B cell (primary cell): ENCODE data around the gene SLC17A1. TPM values are rescaled to one million over a fixed set of nuclear protein-coding genes. Genes with fewer than 3 reads are reported as not detected.

Experiments used
- ATAC-seq: fragments of 200-7000 bp; cut with Tn5 transposase; one replicate; pipeline ENCODE4 v1.10.0; 2021; ENCODE audit warnings: low read depth, mild to moderate bottlenecking, moderate number of reproducible peaks, moderate library complexity
- CTCF ChIA-PET: fragments of 350-600 bp; sonication (Branson Sonifier 250); formaldehyde crosslinking; loops from one replicate; lab custom pipeline; 2021; ENCODE audit warnings: antibody characterized with exemption, inconsistent platforms; lab: Charles Lee
- POLR2A ChIA-PET: fragments of 350-600 bp; sonication (Branson Sonifier 250); formaldehyde crosslinking; loops from one replicate; lab custom pipeline; 2021; ENCODE audit warnings: antibody characterized with exemption; lab: Charles Lee
- DNase-seq: peaks from one replicate; pipeline ENCODE4 v3.0.0; 2013
- H2AFZ ChIP-seq: 2 replicates; pipeline ENCODE4 v1.6.1; 2012; ENCODE audit warnings: mild to moderate bottlenecking, low read depth, low read length; ENCODE audit not compliant: insufficient read depth, poor library complexity, severe bottlenecking
- H3K27ac ChIP-seq, 2 donors: 1 replicate in 1 of 2; 2 replicates in 1 of 2; pipeline ENCODE4 v1.5.1; 2012 to 2013; ENCODE audit warnings: low read length in 2 of 2, mild to moderate bottlenecking in 2 of 2, moderate library complexity in 1 of 2
- H3K27me3 ChIP-seq, 4 experiments: fragments of 200-600 bp in 1 of 4; sonication (generic) in 1 of 4; replicated peaks in 1 of 4; 1 replicate in 2 of 4; 2 replicates in 2 of 4; pipeline versions ENCODE4 v1.6.1 to v1.7.0; 2013 to 2016; ENCODE audit warnings: low read length in 3 of 4, mild to moderate bottlenecking in 2 of 4, mixed read lengths in 1 of 4, moderate library complexity in 1 of 4; ENCODE audit not compliant: insufficient read depth in 4 of 4, control insufficient read depth in 3 of 4; ENCODE audit errors: control extremely low read depth in 1 of 4
- H3K36me3 ChIP-seq, 2 experiments: replicated peaks in 1 of 2; 1 replicate in 1 of 2; 2 replicates in 1 of 2; pipeline versions ENCODE4 v1.6.1 to v1.7.1; 2013; ENCODE audit warnings: low read length in 1 of 2; ENCODE audit not compliant: insufficient read depth in 2 of 2, control insufficient read depth in 1 of 2; ENCODE audit errors: control extremely low read depth in 1 of 2, extremely low read depth in 1 of 2
- H3K4me1 ChIP-seq, 2 donors: fragments of 200-600 bp in 1 of 2; sonication (generic) in 1 of 2; 1 replicate in 1 of 2; 2 replicates in 1 of 2; pipeline versions ENCODE4 v1.5.1 to v1.6.1; 2013 to 2017; ENCODE audit warnings: low read length in 2 of 2; ENCODE audit not compliant: control insufficient read depth in 2 of 2, insufficient read depth in 2 of 2
- H3K4me2 ChIP-seq: replicated peaks from 2 replicates; pipeline ENCODE3; 2012; ENCODE audit warnings: mild to moderate bottlenecking, low read depth, low read length; ENCODE audit not compliant: poor library complexity, severe bottlenecking
- H3K4me3 ChIP-seq, 5 experiments: fragments of 200-600 bp in 1 of 5; sonication (generic) in 1 of 5; 1 replicate in 3 of 5; 2 replicates in 2 of 5; pipeline versions ENCODE4 v1.5.1 to v1.7.0; 2011 to 2016; ENCODE audit warnings: low read length in 4 of 5, mild to moderate bottlenecking in 4 of 5, low read depth in 2 of 5, control low read depth in 1 of 5, moderate library complexity in 1 of 5; ENCODE audit not compliant: insufficient read depth in 1 of 5; ENCODE audit errors: control extremely low read depth in 1 of 5, extremely low read depth in 1 of 5
- H3K79me2 ChIP-seq: fragments of 200-600 bp; sonication (generic); one replicate; pipeline ENCODE4 v1.6.0; 2016; ENCODE audit warnings: low read length; ENCODE audit not compliant: control insufficient read depth, insufficient read depth
- H3K9ac ChIP-seq: fragments of 200-600 bp; sonication (generic); 2 replicates; pipeline ENCODE4 v1.6.1; 2017; ENCODE audit warnings: mild to moderate bottlenecking, low read length, moderate library complexity
- H3K9me3 ChIP-seq, 3 donors: one replicate each; pipeline versions ENCODE4 v1.6.1 to v1.7.1; 2013; ENCODE audit warnings: low read length in 2 of 3; ENCODE audit not compliant: control insufficient read depth in 2 of 3, insufficient read depth in 1 of 3; ENCODE audit errors: control extremely low read depth in 1 of 3
- H4K20me1 ChIP-seq: 2 replicates; pipeline ENCODE4 v1.6.0; 2012; ENCODE audit warnings: mild to moderate bottlenecking, low read length; ENCODE audit not compliant: insufficient read depth, control insufficient read depth, poor library complexity, severe bottlenecking
- H3K27ac Mint-ChIP-seq: one replicate; pipeline ENCODE4 v1.8.0; 2021; ENCODE audit warnings: mixed read lengths
- H3K27me3 Mint-ChIP-seq: one replicate; pipeline ENCODE4 v1.8.0; 2021; ENCODE audit warnings: mixed read lengths
- H3K4me1 Mint-ChIP-seq: one replicate; pipeline ENCODE4 v1.8.0; 2021; ENCODE audit warnings: mixed read lengths
- H3K4me3 Mint-ChIP-seq: one replicate; pipeline ENCODE4 v1.8.0; 2021; ENCODE audit warnings: mixed read lengths
- H3K9me3 Mint-ChIP-seq: one replicate; pipeline ENCODE4 v1.8.0; 2022; ENCODE audit warnings: mixed read lengths; ENCODE audit not compliant: insufficient read depth
- CTCF ChIP-seq: fragments of 200-600 bp; IDR thresholded peaks from one replicate; pipeline ENCODE4 v1.8.0; 2022; ENCODE audit warnings: antibody characterized with exemption, mild to moderate bottlenecking
- EZH2 ChIP-seq: IDR thresholded peaks from 2 replicates; pipeline ENCODE4 v1.6.1; 2012; ENCODE audit warnings: borderline replicate concordance, low read depth, mild to moderate bottlenecking, moderate library complexity, low read length; ENCODE audit not compliant: insufficient read depth, poor library complexity, severe bottlenecking
- WGBS: methylation state at CpG from one replicate; pipeline ENCODE4 v1.1.5; 2013; ENCODE audit warnings: missing lambda C conversion rate; ENCODE audit not compliant: insufficient coverage; 5-methylcytosine and 5-hydroxymethylcytosine counted together
- intact Hi-C: fragments of 100-400 bp; cut with micrococcal nuclease; formaldehyde crosslinking; loops from one replicate; pipeline ENCODE4 v1.10.0; 2022
- polyA plus RNA-seq: library from polyadenylated mRNA; depleted of rRNA; stranded (reverse); fragments of >200 nt; gene quantifications from 2 replicates; pipeline ENCODE4 v1.2.3, GENCODE V29; 2012
- total RNA-seq, 2 donors: library from RNA; stranded (reverse); fragments of 120-200 nt in 1 of 2; gene quantifications; 1 replicate in 1 of 2; 2 replicates in 1 of 2; pipeline versions ENCODE4 v1.2.3 to v1.2.4, GENCODE V29; 2013 to 2022

The SLC17A1 gene
- total and polyA plus RNA-seq, 2 donors (not counting 1 experiment from before 2014, with no cell fraction given) = not detected

- ChIA-PET POLR2A (no interaction called here), CTCF (no interaction called here)
- Histone ChIP-seq H3K36me3 (no peaks in the 10 kb centered on the region), H2AFZ (no peak overlapping the region), H4K20me1 (no peaks in the 10 kb centered on the region), H3K79me2 (no peaks in the 10 kb centered on the region), H3K4me3 (no peak overlapping the region), H3K9me3 (peaks cover 0 to 2% (median 0%) of the 10 kb centered on the region in 3 donors), H3K27ac (no peak overlapping the region), H3K4me1 (no peaks in the 10 kb centered on the region), H3K9ac (no peak overlapping the region), H3K27me3 (no peaks in the 10 kb centered on the region), H3K4me2 (no peak overlapping the region)
- Mint-ChIP-seq H3K4me1 (no peaks in the 10 kb centered on the region), H3K27me3 (peaks cover 42% of the 10 kb centered on the region), H3K4me3 (no peak overlapping the region), H3K9me3 (peaks cover 8% of the 10 kb centered on the region), H3K27ac (no peak overlapping the region)
- no peak for DNase-seq
- intact Hi-C loops = no loop called here
- TF ChIP-seq CTCF (no peak), EZH2 (no peak)
- no peak for ATAC-seq
Observed at GRCh38 chr6:25821341-25821740, 10.5 kb downstream of the SLC17A1 start.

DNA sequence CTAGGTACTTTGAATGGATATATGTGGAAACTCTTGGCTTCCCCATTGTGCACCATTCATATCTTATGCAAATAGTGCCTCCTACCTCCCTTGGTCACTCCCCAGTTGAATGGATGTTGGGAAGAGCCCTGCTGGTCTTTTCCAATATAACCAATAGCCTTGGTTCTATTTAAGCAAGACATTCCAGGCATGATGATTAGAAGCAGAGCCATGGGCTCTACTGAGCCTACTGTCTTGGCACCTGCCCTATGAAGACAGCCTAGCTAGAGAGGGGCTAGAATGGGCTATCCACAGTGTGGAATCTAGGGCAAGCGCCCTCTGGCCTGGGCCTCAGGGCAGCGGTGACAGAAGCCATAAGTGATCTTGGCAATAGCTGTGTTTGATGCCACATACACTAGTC, 15.6 kb downstream of the SLC17A1 start:
- no peaks in the 10 kb centered on the region for H3K79me2 ChIP-seq

More for the DNA sequence above, 15.6 kb downstream of the SLC17A1 start:
- Histone ChIP-seq H3K27ac (no peak overlapping the region), H3K4me1 (no peaks in the 10 kb centered on the region), H3K27me3 (peaks cover 0 to 3% (median 0%) of the 10 kb centered on the region in 4 experiments), H2AFZ (no peak overlapping the region), H3K36me3 (no peaks in the 10 kb centered on the region), H3K9me3 (peaks cover 0 to 5% (median 0%) of the 10 kb centered on the region in 3 donors), H3K4me3 (no peak overlapping the region), H3K4me2 (no peak overlapping the region), H3K9ac (no peak overlapping the region), H4K20me1 (no peaks in the 10 kb centered on the region)
- DNase-seq (no peak), ATAC-seq (no peak)
- peaks cover 3% of the 10 kb centered on the region for H3K9me3 Mint-ChIP-seq
- H3K27ac Mint-ChIP-seq = no peak overlapping the region
- TF ChIP-seq CTCF (no peak), EZH2 (no peak)
- ChIA-PET POLR2A (no interaction called here), CTCF (no interaction called here)
- H3K27me3 Mint-ChIP-seq = peaks cover 24% of the 10 kb centered on the region
- 100% methylated on average over 2 of the region's 2 CpGs for WGBS
- H3K4me1 Mint-ChIP-seq = no peaks in the 10 kb centered on the region
- no peak overlapping the region for H3K4me3 Mint-ChIP-seq
- intact Hi-C loops = no loop called here
